Islet of Langerhans (tissue), 1 donor: Measurements from ENCODE around the gene RUNDC3A.
"Not testable (repeated sequence)": the region's sequence is repeated elsewhere in the genome, so short reads cannot be mapped to it uniquely, and the experiment has no call there.

ENCODE experiments used
- FAIRE-seq: peaks from one replicate; lab custom pipeline; 2011; peaks lifted over from hg19 to GRCh38; lab: Jason Lieb, UNC

The RUNDC3A gene

GRCh38 chr17:44320066-44320465 lies 11.7 kb downstream of the RUNDC3A start:
- FAIRE-seq: no peak

GRCh38 chr17:44321246-44322120 lies 13.1 kb downstream of the RUNDC3A start:
- no peak for FAIRE-seq

GRCh38 chr17:44322236-44322895 lies 14.0 kb downstream of the RUNDC3A start:
- no peak for FAIRE-seq

- no peak for FAIRE-seq
Measured at GRCh38 chr17:44323359-44324091, 15.1 kb downstream of the RUNDC3A start.

- no peak for FAIRE-seq
Measured at GRCh38 chr17:44324092-44324570, 15.7 kb downstream of the RUNDC3A start.

- no peak for FAIRE-seq
Measured at GRCh38 chr17:44324571-44325275, 16.3 kb downstream of the RUNDC3A start, which contains the start of gene SLC25A39. SLC25A39 (minus strand) TSS chr17:44324823; CDS start chr17:44323562, 1,261 bp downstream.

GRCh38 chr17:44326861-44327444 lies 18.6 kb downstream of the RUNDC3A start:
- no peak for FAIRE-seq

- FAIRE-seq: no peak
Measured at GRCh38 chr17:44327715-44328449, 19.5 kb downstream of the RUNDC3A start.

GRCh38 chr17:44329516-44329915 lies 21.1 kb downstream of the RUNDC3A start:
- FAIRE-seq: not testable (repeated sequence)

- FAIRE-seq: not testable (repeated sequence)
Measured at GRCh38 chr17:44330263-44330662, 21.9 kb downstream of the RUNDC3A start.

GRCh38 chr17:44331249-44331760 lies 22.9 kb downstream of the RUNDC3A start:
- FAIRE-seq: peak; percentile 93

- FAIRE-seq: no peak
Measured at GRCh38 chr17:44333371-44333770, 25.0 kb downstream of the RUNDC3A start.

GRCh38 chr17:44334315-44334714 lies 25.9 kb downstream of the RUNDC3A start:
- FAIRE-seq: no peak

- FAIRE-seq: no peak
Measured at GRCh38 chr17:44334727-44335126, 26.3 kb downstream of the RUNDC3A start.

- no peak for FAIRE-seq
Measured at GRCh38 chr17:44335564-44335963, 27.2 kb downstream of the RUNDC3A start.

GRCh38 chr17:44335968-44336367 lies 27.6 kb downstream of the RUNDC3A start:
- FAIRE-seq: no peak

- no peak for FAIRE-seq
Measured at GRCh38 chr17:44338702-44339101, 30.3 kb downstream of the RUNDC3A start.

GRCh38 chr17:44340553-44340952 lies 32.2 kb downstream of the RUNDC3A start:
- not testable (repeated sequence) for FAIRE-seq

GRCh38 chr17:44343510-44344209 lies 35.3 kb downstream of the RUNDC3A start:
- FAIRE-seq: no peak

- FAIRE-seq: peak; percentile 95
Measured at GRCh38 chr17:44344939-44345453, 36.6 kb downstream of the RUNDC3A start, which contains the start of gene GRN. GRN (plus strand) TSS chr17:44345302; CDS start chr17:44349165, 3,863 bp downstream.
